ENCODE measurements around the gene GPAM. TPM values are rescaled to one million over a fixed set of nuclear protein-coding genes. Genes with fewer than 3 reads are reported as not detected.
"Not testable (repeated sequence)": the region's sequence is repeated elsewhere in the genome, so short reads cannot be mapped to it uniquely, and the experiment has no call there.

The GPAM gene
- total RNA-seq, 1 donor from 2014 or later, result 34.0 TPM

GRCh38 chr10:112120491-112120890 lies 63.1 kb downstream of the GPAM start:
- Histone ChIP-seq H3K4me1 (no peaks in the 10 kb centered on the region), H3K9me3 (no peaks in the 10 kb centered on the region), H3K36me3 (no peaks in the 10 kb centered on the region), H3K27me3 (no peaks in the 10 kb centered on the region), H3K4me3 (no peak overlapping the region), H3K27ac (no peak overlapping the region)
- intact Hi-C loops (cut with DNase I), result no loop called here
- ATAC-seq (no peak), DNase-seq (no peak)
- no peak for TF ChIP-seq CTCF (IDR thresholded peaks at IDR 0.05)

GRCh38 chr10:112115781-112116385 lies 67.7 kb downstream of the GPAM start:
- intact Hi-C loops (cut with DNase I), result no loop called here
- Histone ChIP-seq H3K4me1 (no peaks in the 10 kb centered on the region), H3K27me3 (no peaks in the 10 kb centered on the region), H3K36me3 (no peaks in the 10 kb centered on the region), H3K4me3 (no peak overlapping the region), H3K27ac (no peak overlapping the region), H3K9me3 (no peaks in the 10 kb centered on the region)
- DNase-seq (no peak), ATAC-seq (peak; percentile 89)
- TF ChIP-seq CTCF (IDR thresholded peaks at IDR 0.05), result peak; percentile 63

- not testable (repeated sequence) for ATAC-seq
These were observed 73.8 kb downstream of the GPAM start for GRCh38 chr10:112109779-112110178.

More at GRCh38 chr10:112109779-112110178, 73.8 kb downstream of the GPAM start:
- H3K4me1 ChIP-seq; H3K4me3 ChIP-seq; DNase-seq; H3K36me3 ChIP-seq; H3K27ac ChIP-seq; H3K27me3 ChIP-seq; intact Hi-C loops (cut with DNase I); H3K9me3 ChIP-seq: not testable (repeated sequence)

Other genes with a start within 250 kb of the GPAM start
- not detected for gene TECTB, start 99.6 kb upstream of the GPAM start, total RNA-seq
- gene ACSL5, start 190.4 kb upstream of the GPAM start, total RNA-seq, result 79.1 TPM

Data from upper lobe of right lung (tissue), 1 donor.